Right lobe of liver (tissue), 4 donors: ENCODE data around the gene TSPAN6.

ENCODE experiments used
- CTCF ChIP-seq, 4 donors: fragments of 200-600 bp in 3 of 4; fragments of 450-650 bp in 1 of 4; IDR thresholded peaks; one replicate each; pipeline versions ENCODE4 v1.5.1 to v1.8.0; 2016 to 2022; ENCODE audit warnings: antibody characterized with exemption in 4 of 4, mild to moderate bottlenecking in 2 of 4
- POLR2A ChIP-seq: fragments of 450-650 bp; IDR thresholded peaks from one replicate; pipeline ENCODE4 v1.6.1; 2017; ENCODE audit warnings: antibody characterized with exemption, mild to moderate bottlenecking
- donor health status: DM: no; HTN: no; CAD: no.
- donor health status: DM: no; HTN: no; CAD: no.
- donor health status: DM: no; HTN: yes; CAD: no.

- TF ChIP-seq CTCF (IDR thresholded peaks at IDR 0.05) (no peak), POLR2A (no peak)
Observed at GRCh38 chrX:100599456-100599855, 37.1 kb downstream of the TSPAN6 start.
